LNCaP clone FGC (cell line): ENCODE results near the gene BCL7B.
"Not testable (repeated sequence)": the region's sequence is repeated elsewhere in the genome, so short reads cannot be mapped to it uniquely, and the experiment has no call there.

Source experiments
- DNase-seq: peaks from one replicate; pipeline ENCODE4 v3.0.0-alpha.2; 2011; ENCODE audit warnings: low read depth
- H3K4me3 ChIP-seq: 2 replicates; pipeline ENCODE4 v1.5.1; 2011; ENCODE audit warnings: mild to moderate bottlenecking, low read depth, low read length, control low read depth
- CTCF ChIP-seq: IDR thresholded peaks from 2 replicates; pipeline ENCODE4 v1.5.1; 2012; ENCODE audit warnings: mild to moderate bottlenecking; ENCODE audit not compliant: control insufficient read depth, insufficient read depth; ENCODE audit errors: extremely low read depth

BCL7B gene

GRCh38 chr7:73530800-73531199, 26.7 kb downstream of the BCL7B start:
- no peak for TF ChIP-seq CTCF

GRCh38 chr7:73526896-73527821, 30.3 kb downstream of the BCL7B start:
- DNase-seq, result no peak
- no peak for TF ChIP-seq CTCF
- no peak overlapping the region for H3K4me3 ChIP-seq

More at GRCh38 chr7:73530800-73531199, 26.7 kb downstream of the BCL7B start:
- H3K4me3 ChIP-seq, result no peak overlapping the region
- DNase-seq, result no peak

- DNase-seq, H3K4me3 ChIP-seq: not testable (repeated sequence)
These were observed 31.4 kb downstream of the BCL7B start for GRCh38 chr7:73526158-73526494.

DNA sequence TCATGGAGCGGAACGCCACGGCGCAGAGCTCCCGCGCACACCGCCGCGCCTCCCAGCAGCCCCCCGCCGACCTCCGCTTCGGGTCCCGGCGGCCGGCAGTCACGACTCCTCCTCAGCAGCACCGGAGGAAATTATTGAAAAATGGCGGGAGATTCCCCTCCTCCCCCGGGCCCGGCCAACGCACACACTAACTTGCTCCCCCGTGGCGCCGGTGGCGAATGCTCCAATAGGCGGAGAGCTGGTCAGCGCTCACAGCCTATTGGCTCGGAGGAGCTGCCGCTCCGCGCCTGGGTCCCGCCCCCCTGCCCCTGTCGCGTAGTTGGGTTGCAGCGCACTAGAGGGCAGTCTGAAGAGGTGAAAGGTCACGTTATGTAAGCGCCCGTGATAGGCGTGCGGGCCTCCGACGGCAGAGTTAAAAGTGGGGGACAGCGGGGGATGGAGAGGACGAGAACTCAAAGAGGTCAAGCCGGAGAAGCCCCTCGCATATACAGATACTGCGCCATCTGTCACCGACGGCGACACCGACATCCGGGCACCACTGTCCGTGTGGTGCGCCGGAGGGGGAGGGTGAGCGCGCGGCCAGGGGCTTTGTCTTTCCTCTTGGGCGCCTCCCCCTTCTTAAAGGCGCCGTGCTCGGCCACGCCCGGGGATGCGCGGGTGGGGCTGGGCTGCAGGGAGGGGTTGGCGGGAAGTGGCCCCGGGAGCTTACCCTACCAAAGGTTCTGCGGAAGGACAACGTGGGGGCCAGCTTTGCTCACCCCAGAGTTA, 35.2 kb downstream of the BCL7B start, which contains the start of gene BAZ1B:
TSS of gene BAZ1B (minus strand) at position 189 of the 768 bp plus-strand sequence. CDS start 360 bp downstream, outside the sequence.
- TF ChIP-seq CTCF, result no peak
- DNase-seq, result peak; percentile 93
- H3K4me3 ChIP-seq, result peak within 1 kb of the TSS; percentile 82

- DNase-seq, result no peak
- peak overlapping the region; percentile 82 for H3K4me3 ChIP-seq
- no peak for TF ChIP-seq CTCF
These were observed 35.8 kb downstream of the BCL7B start for GRCh38 chr7:73521636-73522104.

DNA sequence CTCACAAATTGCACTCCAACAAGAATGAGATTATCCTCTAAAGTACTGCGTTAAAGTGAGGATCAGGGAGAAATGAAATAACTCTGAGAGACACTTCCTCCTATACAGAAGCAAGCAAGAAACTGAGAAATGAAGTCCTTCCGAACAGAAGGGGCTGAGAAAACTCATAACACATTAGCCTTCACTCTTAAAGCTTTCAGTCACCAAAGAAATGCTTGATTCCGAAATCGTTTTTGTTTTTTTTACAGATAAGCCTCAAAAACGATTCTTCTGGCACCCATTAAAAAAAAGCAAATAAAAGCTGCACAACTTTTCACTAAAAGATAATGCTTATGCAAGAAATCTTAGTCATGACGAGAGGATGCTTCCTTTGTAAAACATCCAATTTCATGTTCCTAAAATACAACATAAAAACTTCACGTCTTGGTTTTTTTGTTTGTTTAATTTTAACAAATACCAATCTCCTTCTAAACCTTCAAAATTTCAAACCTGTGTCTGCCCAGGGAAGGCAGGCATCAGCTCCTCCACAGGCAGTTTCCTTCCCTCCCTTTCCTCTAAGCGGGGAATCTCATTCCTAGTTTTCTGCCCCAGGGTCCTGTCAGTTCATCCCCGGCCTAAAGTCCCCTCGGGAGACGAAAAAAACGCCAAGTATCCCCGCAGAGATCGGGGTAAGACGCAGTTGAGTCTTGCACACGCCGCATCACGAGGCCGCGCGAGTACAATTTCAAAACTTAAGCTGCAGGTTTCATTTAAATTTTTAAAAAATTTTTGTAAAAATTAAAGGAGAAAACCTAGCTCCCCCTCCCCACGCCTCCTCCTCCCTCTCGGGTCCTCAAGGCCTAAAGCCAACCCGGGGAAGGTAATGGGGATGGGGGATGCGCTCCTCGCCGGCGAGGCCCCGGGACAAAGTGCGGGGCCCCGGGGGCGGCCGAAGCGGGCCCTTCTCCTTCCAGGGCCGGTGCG, 36.5 kb downstream of the BCL7B start:
- DNase-seq, result no peak
- H3K4me3 ChIP-seq, result peak overlapping the region; percentile 82
- TF ChIP-seq CTCF, result no peak
